H1 (cell line): Measurements from ENCODE around the gene WDR27. TPM values are rescaled to one million over a fixed set of nuclear protein-coding genes. Genes with fewer than 3 reads are reported as not detected.

Experiments
- CTCF ChIA-PET: fragments of 300-600 bp; sonication (Branson Sonifier 250); formaldehyde crosslinking; loops from one replicate; lab custom pipeline; 2021; ENCODE audit not compliant: partially characterized antibody; lab: Charles Lee
- POLR2A ChIA-PET: fragments of 300-600 bp; sonication (Branson Sonifier 250); formaldehyde crosslinking; loops from one replicate; lab custom pipeline; 2021; ENCODE audit warnings: inconsistent platforms; ENCODE audit not compliant: partially characterized antibody; lab: Charles Lee
- DNase-seq, 2 experiments: peaks; one replicate each; pipeline versions ENCODE4 v3.0.0 to v3.0.0-alpha.2; 2010 to 2022; ENCODE audit warnings: low spot score in 2 of 2, low read depth in 1 of 2, mixed read lengths in 1 of 2
- FAIRE-seq: peaks from 2 replicates; lab custom pipeline; 2011; peaks lifted over from hg19 to GRCh38; lab: Jason Lieb, UNC
- H2AFZ ChIP-seq: 2 replicates; pipeline ENCODE4 v1.8.1; 2012; ENCODE audit warnings: low read length, inconsistent platforms
- H2AK5ac ChIP-seq: 2 replicates; pipeline ENCODE4 v1.6.1; 2013; ENCODE audit warnings: low read depth, low read length
- H2BK120ac ChIP-seq: replicated peaks from 2 replicates; pipeline ENCODE3; 2013; ENCODE audit warnings: low read depth, low read length, inconsistent platforms
- H2BK12ac ChIP-seq: 2 replicates; pipeline ENCODE4 v1.6.1; 2013; ENCODE audit warnings: low read depth, low read length
- H2BK15ac ChIP-seq: 2 replicates; pipeline ENCODE4 v1.6.1; 2013; ENCODE audit warnings: low read length
- H2BK20ac ChIP-seq: 2 replicates; pipeline ENCODE4 v1.6.1; 2013; ENCODE audit warnings: low read length
- H2BK5ac ChIP-seq: 2 replicates; pipeline ENCODE4 v1.6.1; 2013; ENCODE audit warnings: low read depth, low read length
- H3K14ac ChIP-seq: 2 replicates; pipeline ENCODE4 v1.6.1; 2013; ENCODE audit warnings: inconsistent platforms; ENCODE audit not compliant: insufficient read length
- H3K18ac ChIP-seq: 2 replicates; pipeline ENCODE4 v1.6.1; 2013; ENCODE audit warnings: low read length; ENCODE audit errors: extremely low read depth
- H3K23ac ChIP-seq: 2 replicates; pipeline ENCODE4 v1.6.1; 2013; ENCODE audit warnings: inconsistent platforms; ENCODE audit not compliant: insufficient read length
- H3K23me2 ChIP-seq: 2 replicates; pipeline ENCODE4 v1.6.1; 2013; ENCODE audit warnings: low read depth, low read length
- H3K27ac ChIP-seq: 2 replicates; pipeline ENCODE4 v1.6.1; 2011; ENCODE audit warnings: low read depth, low read length, inconsistent platforms
- H3K27me3 ChIP-seq, 4 experiments: replicated peaks in 1 of 4; 1 replicate in 1 of 4; 2 replicates in 3 of 4; pipeline versions ENCODE4 v1.6.1 to v1.8.1; 2011 to 2013; ENCODE audit warnings: low read length in 3 of 4, mild to moderate bottlenecking in 3 of 4, inconsistent platforms in 2 of 4, mixed read lengths in 2 of 4, moderate library complexity in 1 of 4; ENCODE audit not compliant: control insufficient read depth in 3 of 4, insufficient read depth in 3 of 4; ENCODE audit errors: extremely low read depth in 1 of 4
- H3K36me3 ChIP-seq, 4 experiments: 2 replicates each; pipeline versions ENCODE4 v1.6.1 to v1.8.1; 2011 to 2013; ENCODE audit warnings: mild to moderate bottlenecking in 4 of 4, low read length in 3 of 4, moderate library complexity in 2 of 4, control low read depth in 1 of 4, inconsistent platforms in 1 of 4; ENCODE audit not compliant: insufficient read depth in 4 of 4, control insufficient read depth in 2 of 4
- H3K4ac ChIP-seq: replicated peaks from 2 replicates; pipeline ENCODE3; 2013; ENCODE audit warnings: low read length, low read depth, mixed read lengths, inconsistent platforms; ENCODE audit not compliant: insufficient read length
- H3K4me1 ChIP-seq, 4 experiments: replicated peaks in 1 of 4; 1 replicate in 1 of 4; 2 replicates in 3 of 4; pipeline versions ENCODE4 v1.6.1 to v1.8.1; 2011 to 2013; ENCODE audit warnings: low read length in 3 of 4, inconsistent platforms in 2 of 4, mixed read lengths in 1 of 4; ENCODE audit not compliant: insufficient read depth in 4 of 4, control insufficient read depth in 3 of 4
- H3K4me2 ChIP-seq, 2 experiments: 2 replicates each; pipeline versions ENCODE4 v1.6.1 to v1.8.1; 2011 to 2013; ENCODE audit warnings: low read depth in 2 of 2, low read length in 2 of 2, control low read depth in 1 of 2, inconsistent platforms in 1 of 2, mild to moderate bottlenecking in 1 of 2; ENCODE audit not compliant: insufficient read depth in 1 of 2
- H3K4me3 ChIP-seq, 4 experiments: fragments of 200-600, 300-600 bp in 1 of 4; sonication (generic), shearing (Covaris generic), sonication (Bioruptor Twin) in 1 of 4; 2 replicates each; pipeline versions ENCODE4 v1.5.1 to v1.8.1; 2011 to 2016; ENCODE audit warnings: low read length in 4 of 4, low read depth in 3 of 4, control low read depth in 2 of 4, inconsistent platforms in 2 of 4, mild to moderate bottlenecking in 2 of 4, mixed read lengths in 1 of 4, moderate library complexity in 1 of 4; ENCODE audit not compliant: insufficient read depth in 2 of 4; ENCODE audit errors: extremely low read depth in 1 of 4
- H3K56ac ChIP-seq: replicated peaks from 2 replicates; pipeline ENCODE3; 2013; ENCODE audit warnings: low read depth, mild to moderate bottlenecking, mixed read lengths, low read length, inconsistent platforms; ENCODE audit not compliant: insufficient read length
- H3K79me1 ChIP-seq: 2 replicates; pipeline ENCODE4 v1.6.1; 2013; ENCODE audit warnings: low read depth, low read length, control low read depth
- H3K79me2 ChIP-seq, 2 experiments: 2 replicates each; pipeline versions ENCODE4 v1.6.1 to v1.8.1; 2012 to 2013; ENCODE audit warnings: low read length in 2 of 2, mild to moderate bottlenecking in 2 of 2, inconsistent platforms in 1 of 2; ENCODE audit not compliant: insufficient read depth in 2 of 2, control insufficient read depth in 1 of 2
- H3K9ac ChIP-seq, 4 experiments: replicated peaks in 1 of 4; 1 replicate in 1 of 4; 2 replicates in 3 of 4; pipeline versions ENCODE4 v1.6.1 to v1.8.1; 2011 to 2013; ENCODE audit warnings: low read depth in 3 of 4, low read length in 3 of 4, control low read depth in 2 of 4, mild to moderate bottlenecking in 2 of 4, moderate library complexity in 2 of 4, inconsistent platforms in 1 of 4; ENCODE audit errors: extremely low read depth in 1 of 4
- H3K9me3 ChIP-seq, 2 experiments: 2 replicates each; pipeline versions ENCODE4 v1.6.1 to v1.8.1; 2012 to 2013; ENCODE audit warnings: mild to moderate bottlenecking in 2 of 2, moderate library complexity in 2 of 2, control low read depth in 1 of 2, inconsistent platforms in 1 of 2, low read depth in 1 of 2, low read length in 1 of 2, mixed read lengths in 1 of 2; ENCODE audit not compliant: insufficient read depth in 2 of 2
- H4K20me1 ChIP-seq, 2 experiments: replicated peaks in 1 of 2; 2 replicates each; pipeline versions ENCODE3 to v1.8.1; 2011 to 2013; ENCODE audit warnings: inconsistent platforms in 2 of 2, low read length in 2 of 2, mild to moderate bottlenecking in 1 of 2; ENCODE audit not compliant: insufficient read depth in 2 of 2, control insufficient read depth in 1 of 2
- H4K5ac ChIP-seq: 2 replicates; pipeline ENCODE4 v1.6.1; 2013; ENCODE audit warnings: low read length, low read depth, mixed read lengths, inconsistent platforms; ENCODE audit not compliant: insufficient read length
- H4K8ac ChIP-seq: 2 replicates; pipeline ENCODE4 v1.8.0; 2013; ENCODE audit warnings: mild to moderate bottlenecking, moderate library complexity, low read length, inconsistent platforms; ENCODE audit not compliant: insufficient read depth; ENCODE audit errors: extremely low read depth
- H4K91ac ChIP-seq: replicated peaks from 2 replicates; pipeline ENCODE3; 2013; ENCODE audit warnings: low read length, mixed read lengths, inconsistent platforms; ENCODE audit not compliant: insufficient read length
- EZH2 ChIP-seq: fragments of 200-600 bp; sonication (generic); IDR thresholded peaks from 2 replicates; pipeline ENCODE4 v1.7.1; 2012; ENCODE audit warnings: low read depth, mild to moderate bottlenecking, moderate library complexity, low read length, inconsistent platforms; ENCODE audit not compliant: severe bottlenecking
- GTF2F1 ChIP-seq: IDR thresholded peaks from 2 replicates; pipeline ENCODE4 v1.6.1; 2012; ENCODE audit warnings: low read depth, low read length, improper control_type of control experiment, borderline replicate concordance
- HDAC2 ChIP-seq, 2 experiments: fragments of 300-600 bp in 1 of 2; sonication (generic) in 1 of 2; IDR thresholded peaks; 2 replicates each; pipeline ENCODE4 v1.6.1; 2011 to 2012; ENCODE audit warnings: low read depth in 2 of 2, low read length in 2 of 2, mild to moderate bottlenecking in 2 of 2, moderate library complexity in 2 of 2, borderline replicate concordance in 1 of 2, inconsistent platforms in 1 of 2
- KDM4A ChIP-seq: IDR thresholded peaks from one replicate; pipeline ENCODE4 v1.7.1; 2012; ENCODE audit warnings: low read depth, mild to moderate bottlenecking, moderate library complexity, low read length, inconsistent platforms; ENCODE audit not compliant: severe bottlenecking
- PHF8 ChIP-seq: fragments of 200-600 bp; sonication (generic); conservative IDR thresholded peaks from 2 replicates; pipeline ENCODE4 v1.7.1; 2012; ENCODE audit warnings: low read depth, mild to moderate bottlenecking, inconsistent platforms, low read length, moderate library complexity
- POLR2A ChIP-seq, 2 experiments: IDR thresholded peaks; 1 replicate in 1 of 2; 2 replicates in 1 of 2; pipeline ENCODE4 v1.6.1; 2011; ENCODE audit warnings: low read depth in 2 of 2, low read length in 2 of 2, mild to moderate bottlenecking in 2 of 2; ENCODE audit errors: control extremely low read depth in 1 of 2
- POU5F1 ChIP-seq: IDR thresholded peaks from 2 replicates; pipeline ENCODE4 v1.6.1; 2011; ENCODE audit warnings: low read depth, mild to moderate bottlenecking, low read length, moderate library complexity
- RBBP5 ChIP-seq: IDR thresholded peaks from 2 replicates; pipeline ENCODE4 v1.7.1; 2012; ENCODE audit warnings: low read depth, mild to moderate bottlenecking, inconsistent platforms, low read length, moderate library complexity, borderline replicate concordance
- RFX5 ChIP-seq: IDR thresholded peaks from 2 replicates; pipeline ENCODE4 v1.6.1; 2011; ENCODE audit warnings: low read depth, low read length, improper control_type of control experiment, borderline replicate concordance
- WGBS, 2 experiments: shearing (Covaris generic) in 1 of 2; methylation state at CpG; one replicate each; pipeline versions ENCODE4 v1.1.6 to v1.1.7; 2013 to 2015; ENCODE audit warnings: low lambda C conversion rate in 2 of 2, mixed read lengths in 2 of 2, inconsistent platforms in 1 of 2, low coverage in 1 of 2, missing lambda C conversion rate in 1 of 2; ENCODE audit not compliant: insufficient replicate concordance in 2 of 2, insufficient coverage in 1 of 2, insufficient read length in 1 of 2; ENCODE audit errors: extremely low coverage in 1 of 2, missing lambda C conversion rate in 1 of 2; 5-methylcytosine and 5-hydroxymethylcytosine counted together
- polyA plus RNA-seq, 7 experiments: library from polyadenylated mRNA; depleted of rRNA in 3 of 7; stranded (reverse) in 5 of 7; unstranded in 2 of 7; fragments of >200 nt in 5 of 7; fragments of 200-250 nt in 2 of 7; gene quantifications; 1 replicate in 5 of 7; 2 replicates in 1 of 7; 4 replicates in 1 of 7; pipeline versions ENCODE4 v1.2.1 to v1.2.3, GENCODE V29; 2011 to 2013; ENCODE audit warnings: missing spikeins in 2 of 7, mixed read lengths in 2 of 7
- total RNA-seq: library from RNA; stranded (reverse); fragmentation: NEBNext Ultra II Directional; extraction: Animal tissue kit (Norgen Biotek cat#: 25700); gene quantifications from 2 replicates; pipeline ENCODE4 v1.2.1, GENCODE V29; 2021

Gene WDR27
- total and polyA plus RNA-seq, 2 of the 8 experiments (the other 6 are each of a cell fraction or from before 2014, with no cell fraction given) = 53.6 to 68.6 TPM

GRCh38 chr6:169723200-169723909 lies 21.5 kb upstream of the WDR27 start:
- Histone ChIP-seq H4K8ac (no peak overlapping the region; the same call in none of the 2 replicates), H2BK12ac (no peak overlapping the region), H3K9me3 (no peaks in the 10 kb centered on the region), H3K4ac (no peak overlapping the region), H3K4me3 (peak overlapping the region; percentile 76 to 78 (median 76)), H3K56ac (no peak overlapping the region), H2BK20ac (no peak overlapping the region), H4K91ac (no peak overlapping the region), H2BK15ac (no peak overlapping the region), H3K9ac (peak overlapping the region; percentile 26 to 81 (median 60)), H2BK5ac (no peak overlapping the region), H3K18ac (no peak overlapping the region), H3K4me2 (peak overlapping the region; percentile 92 to 97), H4K20me1 (peaks cover 1 to 13% of the 10 kb centered on the region in 2 experiments), H3K27me3 (peaks cover 0 to 2% (median under 1%) of the 10 kb centered on the region in 4 experiments; a peak in 1 of 7 replicates), H3K36me3 (peaks cover 0 to 8% (median 0%) of the 10 kb centered on the region in 4 experiments; a peak in 1 of 8 replicates), H3K79me2 (peaks cover 0 to 49% of the 10 kb centered on the region in 2 experiments; a peak in 2 of 4 replicates), H2AK5ac (no peak overlapping the region), H3K23ac (no peak overlapping the region), H3K4me1 (peaks cover 0 to 9% (median 4%) of the 10 kb centered on the region in 4 experiments; a peak in 5 of 7 replicates), H4K5ac (no peak overlapping the region), H3K14ac (no peak overlapping the region), H2AFZ (no peak overlapping the region), H2BK120ac (no peak overlapping the region), H3K23me2 (peaks cover 15% of the 10 kb centered on the region), H3K79me1 (peaks cover 3% of the 10 kb centered on the region; the same call in 1 of the 2 replicates), H3K27ac (no peak overlapping the region)
- no peak for FAIRE-seq
- ChIA-PET POLR2A (interaction anchor here (0.6 to 5.9 kb wide), 12 partner anchors 11 to 1043 kb away, joined by 3 to 58 read pairs (median 4); partner anchors contain the start of genes C6orf120, DYNLT2, ERMARD and WDR27), CTCF (interaction anchor here (0.7 to 1.5 kb wide), 3 partner anchors 13 to 726 kb away, joined by 3 to 6 read pairs (median 3); no protein-coding TSS in a partner anchor)
- DNase-seq = peak in 1 of 2 experiments; percentile 71
- WGBS, 2 experiments = 2% methylated on average over 26 of the region's 70 CpGs; no CpG with 5 or more reads in 1 of the 2 experiments
- TF ChIP-seq POU5F1 (no peak), PHF8 (peak; percentile 21; the same call in 1 of the 2 replicates), HDAC2 (IDR thresholded peaks at IDR 0.05; ENCODE audit: borderline replicate concordance in 1 of 2, low read depth in 2 of 2, low read length in 2 of 2) (0 out of 4 replicates have a peak, but pooled peaks of 1 of the 2 experiments have one; percentile 75), GTF2F1 (no peak), RBBP5 (0 out of 2 replicates have a peak, but pooled peaks have one; percentile 27), EZH2 (no peak), KDM4A (peak; percentile 53), RFX5 (no peak), POLR2A (IDR thresholded peaks at IDR 0.05; ENCODE audit: control extremely low read depth in 1 of 2, low read depth in 2 of 2, low read length in 2 of 2) (0 out of 3 replicates have a peak, but pooled peaks of 1 of the 2 experiments have one; percentile 12)
